ENCODE data around the gene LINGO4.
A peak's percentile ranks its signal among the peaks of the same experiment; 100 is the strongest.

LINGO4 gene

DNA sequence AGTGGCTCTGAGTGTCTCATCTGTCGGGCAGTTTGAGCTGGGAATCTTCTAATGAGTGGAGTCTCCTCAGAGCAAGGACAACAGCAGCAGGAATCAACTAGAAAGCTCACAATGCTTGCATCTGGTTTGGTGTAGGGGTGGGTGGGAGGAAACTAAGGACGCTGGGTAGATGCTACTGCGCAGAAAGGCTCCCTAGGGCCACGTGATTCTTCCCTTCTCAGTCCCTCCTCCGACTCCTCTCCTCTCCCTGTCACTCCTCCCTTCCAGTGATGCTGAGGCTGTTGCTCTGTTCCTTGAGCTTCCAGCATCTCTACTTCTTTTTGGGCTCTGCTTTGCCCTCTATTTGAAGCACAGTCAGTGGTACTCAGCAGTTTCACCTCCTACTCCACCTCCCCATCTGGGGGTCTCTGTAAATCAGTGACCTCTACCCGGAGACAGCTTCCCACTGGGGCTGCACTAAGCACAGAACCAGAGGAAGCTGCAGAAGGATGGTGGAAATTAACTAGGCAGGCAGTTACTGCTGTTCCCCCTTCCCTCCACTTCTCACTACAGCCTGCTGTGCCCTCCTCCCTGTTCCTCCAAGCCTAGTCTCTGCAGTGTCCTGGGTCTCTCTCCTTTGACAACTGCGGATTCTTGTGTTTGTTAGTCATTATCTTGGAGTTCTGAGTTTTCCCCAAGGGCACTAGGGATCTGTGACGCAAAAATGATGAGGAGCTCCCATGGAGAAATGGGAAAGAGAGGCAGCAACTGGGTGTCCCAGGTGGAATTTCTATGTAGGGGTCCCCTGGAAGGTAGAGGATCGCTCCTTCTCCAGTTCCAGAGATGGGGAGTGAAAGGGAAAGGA, 5.8 kb downstream of the LINGO4 start:
- Histone ChIP-seq H3K36me3 (ENCODE audit: control insufficient read depth, low read length) (no peaks in the 10 kb centered on the region), H3K4me1 (ENCODE audit: control insufficient read depth, low read length) (peaks cover 6% of the 10 kb centered on the region), H3K9me2 (replicated peaks; ENCODE audit: control insufficient read depth, low read length) (no peaks in the 10 kb centered on the region), H3K4me2 (ENCODE audit: low read length) (no peak overlapping the region), H3K9me3 (ENCODE audit: control insufficient read depth, insufficient read depth, low read length) (no peaks in the 10 kb centered on the region), H3K79me2 (ENCODE audit: control insufficient read depth, low read length) (no peaks in the 10 kb centered on the region), H4K20me1 (ENCODE audit: control insufficient read depth, insufficient read depth, low read depth, low read length) (no peaks in the 10 kb centered on the region), H3K27ac (ENCODE audit: low read depth, low read length) (no peak overlapping the region), H3K4me3 (ENCODE audit: low read length) (no peak overlapping the region), H3K27me3 (ENCODE audit: control insufficient read depth, low read length) (peaks cover 20% of the 10 kb centered on the region), H3F3A (ENCODE audit: control insufficient read depth, insufficient read depth) (no peaks in the 10 kb centered on the region)
- no peak for TF ChIP-seq CTCF (IDR thresholded peaks at IDR 0.05; ENCODE audit: low read depth, low read length, poor library complexity, severe bottlenecking)
- no peak for TF ChIP-seq EZH2phosphoT487 (IDR thresholded peaks at IDR 0.05; ENCODE audit: borderline replicate concordance, low read length)

GRCh38 chr1:151798571-151798970, 6.6 kb downstream of the LINGO4 start:
- Histone ChIP-seq H3K4me3 (ENCODE audit: low read length) (no peak overlapping the region), H3K9me2 (replicated peaks; ENCODE audit: control insufficient read depth, low read length) (no peaks in the 10 kb centered on the region), H3K36me3 (ENCODE audit: control insufficient read depth, low read length) (no peaks in the 10 kb centered on the region), H3K27ac (ENCODE audit: low read depth, low read length) (no peak overlapping the region), H3K9me3 (ENCODE audit: control insufficient read depth, insufficient read depth, low read length) (no peaks in the 10 kb centered on the region), H3F3A (ENCODE audit: control insufficient read depth, insufficient read depth) (no peaks in the 10 kb centered on the region), H3K27me3 (ENCODE audit: control insufficient read depth, low read length) (peaks cover 17% of the 10 kb centered on the region), H3K4me2 (ENCODE audit: low read length) (no peak overlapping the region), H3K4me1 (ENCODE audit: control insufficient read depth, low read length) (no peaks in the 10 kb centered on the region), H3K79me2 (ENCODE audit: control insufficient read depth, low read length) (no peaks in the 10 kb centered on the region), H4K20me1 (ENCODE audit: control insufficient read depth, insufficient read depth, low read depth, low read length) (no peaks in the 10 kb centered on the region)
- no peak for TF ChIP-seq EZH2phosphoT487 (IDR thresholded peaks at IDR 0.05; ENCODE audit: borderline replicate concordance, low read length)
- TF ChIP-seq CTCF (IDR thresholded peaks at IDR 0.05; ENCODE audit: low read depth, low read length, poor library complexity, severe bottlenecking), result no peak

GRCh38 chr1:151790940-151791651, 14.1 kb downstream of the LINGO4 start:
- H3K9me2 ChIP-seq (replicated peaks; ENCODE audit: control insufficient read depth, low read length), result no peaks in the 10 kb centered on the region
- H4K20me1 ChIP-seq (ENCODE audit: control insufficient read depth, insufficient read depth, low read depth, low read length), result no peaks in the 10 kb centered on the region
- peak overlapping the region; percentile 97 for H3K4me3 ChIP-seq (ENCODE audit: low read length)
- no peaks in the 10 kb centered on the region for H3K9me3 ChIP-seq (ENCODE audit: control insufficient read depth, insufficient read depth, low read length)
- H3K27ac ChIP-seq (ENCODE audit: low read depth, low read length), result no peak overlapping the region
- no peaks in the 10 kb centered on the region for H3K36me3 ChIP-seq (ENCODE audit: control insufficient read depth, low read length)
- H3K4me1 ChIP-seq (ENCODE audit: control insufficient read depth, low read length), result peaks cover 19% of the 10 kb centered on the region
- TF ChIP-seq EZH2phosphoT487 (IDR thresholded peaks at IDR 0.05; ENCODE audit: borderline replicate concordance, low read length), result no peak
- TF ChIP-seq CTCF (IDR thresholded peaks at IDR 0.05; ENCODE audit: low read depth, low read length, poor library complexity, severe bottlenecking), result no peak
- H3F3A ChIP-seq (ENCODE audit: control insufficient read depth, insufficient read depth), result 0 out of 2 replicates have a peak, but pooled peaks cover 4% of the 10 kb centered on the region
- no peaks in the 10 kb centered on the region; the same call in 1 of the 2 replicates for H3K27me3 ChIP-seq (ENCODE audit: control insufficient read depth, low read length)
- peak overlapping the region; percentile 92 for H3K4me2 ChIP-seq (ENCODE audit: low read length)
- H3K79me2 ChIP-seq (ENCODE audit: control insufficient read depth, low read length), result no peaks in the 10 kb centered on the region
